SH-SY5Y (cell line): ENCODE measurements around the gene OR51E2.

Experiments used
- GATA2 ChIP-seq: IDR thresholded peaks from 2 replicates; pipeline ENCODE4 v1.6.1; 2011; ENCODE audit warnings: mild to moderate bottlenecking, low read depth, low read length
- GATA3 ChIP-seq: IDR thresholded peaks from 2 replicates; pipeline ENCODE4 v1.6.1; 2011; ENCODE audit warnings: low read depth, mild to moderate bottlenecking, low read length, moderate library complexity

DNA sequence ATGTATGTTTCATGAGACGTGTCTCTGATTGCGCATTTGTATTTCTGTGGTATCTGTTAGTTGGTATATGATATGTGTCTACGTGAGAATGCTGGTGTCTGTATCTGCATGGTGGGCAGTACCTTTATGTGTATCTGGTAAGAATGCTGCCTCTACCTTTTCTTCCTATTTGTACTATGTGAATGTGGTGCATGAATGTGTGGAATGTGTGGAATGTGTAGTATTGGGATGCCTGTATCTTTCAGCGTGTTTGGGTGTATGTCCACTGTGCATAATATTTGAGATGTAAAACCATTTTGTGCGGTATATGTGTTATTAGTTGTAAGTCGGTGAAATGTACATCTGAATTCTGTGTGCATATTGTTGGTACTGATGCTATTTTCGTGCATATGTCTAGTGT is 56.2 kb downstream of the OR51E2 start:
- TF ChIP-seq GATA3: no peak
- no peak for TF ChIP-seq GATA2
